GM19025 (cell line): ENCODE measurements around the gene P2RX4.
"Not testable (repeated sequence)": the region's sequence is repeated elsewhere in the genome, so short reads cannot be mapped to it uniquely, and the experiment has no call there.

Source experiments
- ATAC-seq: cut with Tn5 transposase; IDR thresholded peaks from one replicate; pipeline ENCODE4 v1.9.1; 2021; ENCODE audit warnings: mild to moderate bottlenecking, low read depth, moderate library complexity; ENCODE audit not compliant: unreplicated experiment

The P2RX4 gene

GRCh38 chr12:121187501-121187900 is 22.4 kb upstream of the P2RX4 start:
- no peak for ATAC-seq

GRCh38 chr12:121188227-121188626 is 21.7 kb upstream of the P2RX4 start:
- ATAC-seq, result no peak

GRCh38 chr12:121189131-121189530 is 20.8 kb upstream of the P2RX4 start:
- no peak for ATAC-seq

- no peak for ATAC-seq
Measured at GRCh38 chr12:121189619-121190155, 20.2 kb upstream of the P2RX4 start.

GRCh38 chr12:121190523-121191031 is 19.4 kb upstream of the P2RX4 start:
- ATAC-seq, result no peak

GRCh38 chr12:121191151-121191550 is 18.8 kb upstream of the P2RX4 start:
- ATAC-seq, result no peak

GRCh38 chr12:121196902-121197301 is 13.0 kb upstream of the P2RX4 start:
- ATAC-seq, result no peak

GRCh38 chr12:121198949-121199348 is 11.0 kb upstream of the P2RX4 start:
- ATAC-seq, result no peak

- ATAC-seq, result not testable (repeated sequence)
Measured at GRCh38 chr12:121201140-121201539, 8.8 kb upstream of the P2RX4 start.

- no peak for ATAC-seq
Measured at GRCh38 chr12:121202407-121203355, 7.2 kb upstream of the P2RX4 start.

- no peak for ATAC-seq
Measured at GRCh38 chr12:121203482-121203881, 6.4 kb upstream of the P2RX4 start.

GRCh38 chr12:121205491-121205890 is 4.4 kb upstream of the P2RX4 start:
- no peak for ATAC-seq

GRCh38 chr12:121208571-121208970 is 1.4 kb upstream of the P2RX4 start:
- not testable (repeated sequence) for ATAC-seq

- ATAC-seq, result no peak
Measured at GRCh38 chr12:121209221-121209620, 708 bp upstream of the P2RX4 start.

- no peak for ATAC-seq
Measured at GRCh38 chr12:121212875-121213274, 2.9 kb downstream of the P2RX4 start.

GRCh38 chr12:121214166-121214777 is 4.3 kb downstream of the P2RX4 start:
- no peak for ATAC-seq

- ATAC-seq, result no peak
Measured at GRCh38 chr12:121214855-121215745, 5.2 kb downstream of the P2RX4 start.

- no peak for ATAC-seq
Measured at GRCh38 chr12:121216102-121216501, 6.2 kb downstream of the P2RX4 start.

GRCh38 chr12:121217063-121217462 is 7.1 kb downstream of the P2RX4 start:
- no peak for ATAC-seq

- no peak for ATAC-seq
Measured at GRCh38 chr12:121217761-121218160, 7.8 kb downstream of the P2RX4 start.
